Adrenal gland (tissue), 5 donors: ENCODE data around the gene TMEM121.

Experiments
- POLR2A ChIP-seq, 2 donors: fragments of 450-650 bp; IDR thresholded peaks; one replicate each; pipeline ENCODE4 v1.6.1; 2017; ENCODE audit warnings: antibody characterized with exemption in 2 of 2, mild to moderate bottlenecking in 2 of 2, moderate library complexity in 1 of 2
- TF ChIP-seq, protein P1 (sequence below), 6 experiments: fragments of 450-650 bp in 4 of 6; fragments of 200-600 bp in 2 of 6; sonication (generic) in 1 of 6; IDR thresholded peaks; 1 replicate in 5 of 6; 2 replicates in 1 of 6; pipeline versions ENCODE4 v1.5.1 to v1.8.0; 2016 to 2021; ENCODE audit warnings: antibody characterized with exemption in 6 of 6, mild to moderate bottlenecking in 2 of 6, moderate library complexity in 1 of 6
- donor health status: DM: no; HTN: no; CAD: no.

DNA sequence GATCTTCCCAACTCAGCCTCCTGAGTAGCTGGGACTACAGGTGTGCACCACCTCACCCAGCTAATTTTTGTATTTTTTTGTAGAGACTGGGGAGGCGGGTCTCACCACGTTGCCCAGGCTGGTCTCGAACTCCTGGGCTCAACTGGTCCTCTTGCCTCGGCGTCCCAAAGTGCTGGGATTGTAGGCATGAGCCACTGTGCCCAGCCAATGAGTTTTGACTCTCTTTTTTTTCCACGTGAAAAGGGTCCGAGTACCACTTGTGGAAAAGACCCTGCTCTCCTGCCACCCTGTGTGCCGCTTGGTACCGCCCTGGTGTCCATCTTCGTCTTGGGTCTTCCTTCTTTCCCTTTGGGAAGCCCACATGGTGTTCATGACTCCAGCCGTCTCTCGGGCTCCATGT is 17.8 kb upstream of the TMEM121 start:
- TF ChIP-seq, protein P1, sequence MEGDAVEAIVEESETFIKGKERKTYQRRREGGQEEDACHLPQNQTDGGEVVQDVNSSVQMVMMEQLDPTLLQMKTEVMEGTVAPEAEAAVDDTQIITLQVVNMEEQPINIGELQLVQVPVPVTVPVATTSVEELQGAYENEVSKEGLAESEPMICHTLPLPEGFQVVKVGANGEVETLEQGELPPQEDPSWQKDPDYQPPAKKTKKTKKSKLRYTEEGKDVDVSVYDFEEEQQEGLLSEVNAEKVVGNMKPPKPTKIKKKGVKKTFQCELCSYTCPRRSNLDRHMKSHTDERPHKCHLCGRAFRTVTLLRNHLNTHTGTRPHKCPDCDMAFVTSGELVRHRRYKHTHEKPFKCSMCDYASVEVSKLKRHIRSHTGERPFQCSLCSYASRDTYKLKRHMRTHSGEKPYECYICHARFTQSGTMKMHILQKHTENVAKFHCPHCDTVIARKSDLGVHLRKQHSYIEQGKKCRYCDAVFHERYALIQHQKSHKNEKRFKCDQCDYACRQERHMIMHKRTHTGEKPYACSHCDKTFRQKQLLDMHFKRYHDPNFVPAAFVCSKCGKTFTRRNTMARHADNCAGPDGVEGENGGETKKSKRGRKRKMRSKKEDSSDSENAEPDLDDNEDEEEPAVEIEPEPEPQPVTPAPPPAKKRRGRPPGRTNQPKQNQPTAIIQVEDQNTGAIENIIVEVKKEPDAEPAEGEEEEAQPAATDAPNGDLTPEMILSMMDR (IDR thresholded peaks at IDR 0.05), result no peak
- TF ChIP-seq POLR2A (IDR thresholded peaks at IDR 0.05), result no peak
